Ureter (tissue), 1 donor: ENCODE data around the gene CBX2. TPM values are rescaled to one million over a fixed set of nuclear protein-coding genes. Genes with fewer than 3 reads are reported as not detected.

Experiments
- DNase-seq: peaks from one replicate; pipeline ENCODE4 v3.0.0-alpha.2; 2020; ENCODE audit warnings: low spot score
- total RNA-seq: library from RNA; stranded (reverse); gene quantifications from one replicate; pipeline ENCODE4 v1.2.4, GENCODE V29; 2023
- donor health status: DM: yes; HTN: yes; CAD: no.

CBX2 gene
- 3.8 TPM for total RNA-seq

GRCh38 chr17:79777894-79778503 is at the start of gene CBX2:
TSS of gene CBX2 (plus strand) at chr17:79778148. CDS start at chr17:79778236, 88 bp downstream.
- peak; percentile 74 for DNase-seq

GRCh38 chr17:79728169-79728907 is 49.6 kb upstream of the CBX2 start:
- peak; percentile 91 for DNase-seq

- DNase-seq, result no peak
Measured at GRCh38 chr17:79728908-79729471, 49.0 kb upstream of the CBX2 start.

- no peak for DNase-seq
Measured at GRCh38 chr17:79729761-79730160, 48.2 kb upstream of the CBX2 start.

- no peak for DNase-seq
Measured at GRCh38 chr17:79730437-79730768, 47.5 kb upstream of the CBX2 start.

GRCh38 chr17:79730769-79731483 is 47.0 kb upstream of the CBX2 start, which contains the start of gene ENPP7:
TSS of gene ENPP7 (plus strand) at chr17:79730943. CDS start at chr17:79731140, 197 bp downstream.
- DNase-seq, result no peak

- no peak for DNase-seq
Measured at GRCh38 chr17:79732254-79732653, 45.7 kb upstream of the CBX2 start.

- DNase-seq, result no peak
Measured at GRCh38 chr17:79732804-79733691, 44.9 kb upstream of the CBX2 start.

GRCh38 chr17:79733692-79734070 is 44.3 kb upstream of the CBX2 start:
- no peak for DNase-seq

GRCh38 chr17:79735096-79735495 is 42.9 kb upstream of the CBX2 start:
- DNase-seq, result no peak

- no peak for DNase-seq
Measured at GRCh38 chr17:79737046-79737921, 40.7 kb upstream of the CBX2 start.

- DNase-seq, result no peak
Measured at GRCh38 chr17:79737922-79738578, 39.9 kb upstream of the CBX2 start.

- no peak for DNase-seq
Measured at GRCh38 chr17:79738643-79739042, 39.3 kb upstream of the CBX2 start.

- no peak for DNase-seq
Measured at GRCh38 chr17:79739148-79740062, 38.5 kb upstream of the CBX2 start.

- no peak for DNase-seq
Measured at GRCh38 chr17:79740413-79740812, 37.5 kb upstream of the CBX2 start.

- DNase-seq, result no peak
Measured at GRCh38 chr17:79741401-79741750, 36.6 kb upstream of the CBX2 start.

GRCh38 chr17:79741751-79742588 is 36.0 kb upstream of the CBX2 start:
- DNase-seq, result peak; percentile 66

GRCh38 chr17:79742589-79742918 is 35.4 kb upstream of the CBX2 start:
- DNase-seq, result no peak
